Measurements from ENCODE around the gene BTBD9. TPM values are rescaled to one million over a fixed set of nuclear protein-coding genes. Genes with fewer than 3 reads are reported as not detected.

BTBD9 gene
- total and polyA plus RNA-seq, 9 of the 15 experiments (the other 6 are each of a cell fraction or from before 2014, with no cell fraction given): 0.08 to 1.6 (median 0.58) TPM

GRCh38 chr6:38348371-38348770 is 291.4 kb downstream of the BTBD9 start:
- H2AFZ ChIP-seq (ENCODE audit: low read depth, low read length): no peak overlapping the region
- no peaks in the 10 kb centered on the region for H3K9me3 ChIP-seq (replicated peaks; ENCODE audit: control insufficient read depth, insufficient read depth, low read depth, low read length)
- DNase-seq (ENCODE audit: extremely low read depth in 1 of 4, low spot score in 3 of 4): no peak
- WGBS (ENCODE audit: insufficient coverage, low coverage, missing lambda C conversion rate): 0% methylated on average over 3 of the region's 3 CpGs
- H4K20me1 ChIP-seq (replicated peaks; ENCODE audit: control insufficient read depth, insufficient read depth, low read length): no peaks in the 10 kb centered on the region
- no peaks in the 10 kb centered on the region for H3K4me1 ChIP-seq (replicated peaks in 1 of 2; ENCODE audit: control insufficient read depth in 2 of 2, insufficient read depth in 2 of 2, low read length in 2 of 2)
- no peak for ATAC-seq
- ChIA-PET CTCF (ENCODE audit: low intra/inter-chr PET ratio) (no interaction called here), POLR2A (no interaction called here)
- peaks cover 0 to 6% of the 10 kb centered on the region in 2 experiments; a peak in 3 of 5 replicates for H3K27me3 ChIP-seq (ENCODE audit: control insufficient read depth in 2 of 2, insufficient read depth in 2 of 2, low read length in 2 of 2)
- H3K36me3 ChIP-seq (ENCODE audit: control insufficient read depth, insufficient read depth, low read length): no peaks in the 10 kb centered on the region
- intact Hi-C loops (cut with micrococcal nuclease): no loop called here
- in situ Hi-C loops (cut with MboI): no loop called here
- no peak overlapping the region for H3K4me2 ChIP-seq (ENCODE audit: insufficient read depth, low read length)
- no peak for FAIRE-seq
- H3K4me3 ChIP-seq: no peak overlapping the region
- H3K9me1 ChIP-seq (ENCODE audit: control insufficient read depth, insufficient read depth, low read length): no peaks in the 10 kb centered on the region
- H3K27ac ChIP-seq (ENCODE audit: extremely low read depth, low read depth, low read length): no peak overlapping the region
- no TSS peak for BruUV-seq (replicated peaks)
- no peaks in the 10 kb centered on the region for H3K79me2 ChIP-seq (ENCODE audit: control insufficient read depth, insufficient read depth, low read length)
- no peak overlapping the region for H3K9ac ChIP-seq (ENCODE audit: insufficient read depth in 1 of 2, low read depth in 2 of 2, low read length in 2 of 2)
- no peak for TF ChIP-seq ZNF551 (CRISPR knock-in tag; IDR thresholded peaks at IDR 0.05)
- TF ChIP-seq FOXP4 (CRISPR knock-in tag; IDR thresholded peaks at IDR 0.05; ENCODE audit: borderline replicate concordance): no peak
- no peak for TF ChIP-seq ZBTB8A (IDR thresholded peaks at IDR 0.05; ENCODE audit: partially characterized antibody)
- no peak for TF ChIP-seq MEF2A (IDR thresholded peaks at IDR 0.05; ENCODE audit: control insufficient read depth, low read depth, low read length)
- no peak for TF ChIP-seq MTA3 (IDR thresholded peaks at IDR 0.05; ENCODE audit: borderline replicate concordance)
- no peak for TF ChIP-seq ZNF197 (CRISPR knock-in tag; IDR thresholded peaks at IDR 0.05; ENCODE audit: low read depth)
- TF ChIP-seq SMARCA4 (IDR thresholded peaks at IDR 0.05): no peak
- no peak for TF ChIP-seq ZC3H4 (CRISPR knock-in tag; IDR thresholded peaks at IDR 0.05; ENCODE audit: borderline replicate concordance)
- no peak for TF ChIP-seq DDX20 (tag; IDR thresholded peaks at IDR 0.05; ENCODE audit: low read depth)
- TF ChIP-seq JUNB (CRISPR knock-in tag; conservative IDR thresholded peaks at IDR 0.05): no peak
- no peak for TF ChIP-seq JUN (IDR thresholded peaks at IDR 0.05; ENCODE audit: borderline replicate concordance, low read depth, low read length)
- no peak for TF ChIP-seq JUN (CRISPR knock-in tag; IDR thresholded peaks at IDR 0.05; ENCODE audit: borderline replicate concordance)
- no peak for TF ChIP-seq HLTF (IDR thresholded peaks at IDR 0.05)
- TF ChIP-seq RAD51 (IDR thresholded peaks at IDR 0.05; ENCODE audit: borderline replicate concordance, low read depth): no peak
- no peak for TF ChIP-seq CTCFL (IDR thresholded peaks at IDR 0.05; ENCODE audit: borderline replicate concordance, insufficient read depth, low read depth, low read length, poor library complexity, severe bottlenecking)
- TF ChIP-seq THRA (IDR thresholded peaks at IDR 0.05): no peak
